ENCODE measurements around the gene SETBP1.

Gene SETBP1

GRCh38 chr18:44848644-44849335 is 168.1 kb downstream of the SETBP1 start:
- Histone ChIP-seq H3K27ac (ENCODE audit: extremely low read depth, low read depth, low read length) (no peak overlapping the region), H3K4me1 (ENCODE audit: control insufficient read depth, insufficient read depth, low read length) (no peaks in the 10 kb centered on the region), H3K4me3 (ENCODE audit: low read depth, low read length) (no peak overlapping the region), H3K36me3 (ENCODE audit: control insufficient read depth in 2 of 2, insufficient read depth in 1 of 2, low read length in 2 of 2) (no peaks in the 10 kb centered on the region), H3K9me3 (ENCODE audit: control insufficient read depth, insufficient read depth, low read depth, low read length) (no peaks in the 10 kb centered on the region; the same call in 1 of the 2 replicates)
- ChIA-PET CTCF (interaction anchor here (0.9 kb wide), 1 partner anchor 8 kb away, joined by 4 read pairs; no protein-coding TSS in a partner anchor), POLR2A (no interaction called here)
- TF ChIP-seq PRDM4 (tag by site-specific recombination; IDR thresholded peaks at IDR 0.05) (no peak), ZBTB17 (tag by site-specific recombination; IDR thresholded peaks at IDR 0.05) (no peak), ZBTB11 (tag by site-specific recombination; conservative IDR thresholded peaks at IDR 0.05; ENCODE audit: low read depth) (no peak), ZNF501 (tag by site-specific recombination; IDR thresholded peaks at IDR 0.05) (no peak)

GRCh38 chr18:44849361-44849760 is 168.7 kb downstream of the SETBP1 start:
- CTCF ChIA-PET, result no interaction called here
- H3K9me3 ChIP-seq (ENCODE audit: control insufficient read depth, insufficient read depth, low read depth, low read length), result no peaks in the 10 kb centered on the region; the same call in 1 of the 2 replicates
- no peaks in the 10 kb centered on the region for H3K36me3 ChIP-seq (ENCODE audit: control insufficient read depth in 2 of 2, insufficient read depth in 1 of 2, low read length in 2 of 2)
- TF ChIP-seq ZNF426 (tag by site-specific recombination; IDR thresholded peaks at IDR 0.05) (no peak), ZNF24 (tag by site-specific recombination; IDR thresholded peaks at IDR 0.05) (no peak), SP7 (tag by site-specific recombination; IDR thresholded peaks at IDR 0.05) (no peak), SCRT2 (tag by site-specific recombination; IDR thresholded peaks at IDR 0.05) (no peak), ZNF785 (tag by site-specific recombination; IDR thresholded peaks at IDR 0.05) (no peak), ZSCAN16 (tag by site-specific recombination; IDR thresholded peaks at IDR 0.05) (no peak), ZBTB49 (tag by site-specific recombination; IDR thresholded peaks at IDR 0.05; ENCODE audit: low read depth) (no peak), ZXDB (tag by site-specific recombination; IDR thresholded peaks at IDR 0.05) (no peak), AEBP2 (tag by site-specific recombination; IDR thresholded peaks at IDR 0.05; ENCODE audit: borderline replicate concordance) (no peak), KLF17 (tag by site-specific recombination; IDR thresholded peaks at IDR 0.05) (no peak), ZBTB21 (tag by site-specific recombination; IDR thresholded peaks at IDR 0.05) (no peak), ZNF175 (tag by site-specific recombination; IDR thresholded peaks at IDR 0.05) (no peak), GLI4 (tag by site-specific recombination; IDR thresholded peaks at IDR 0.05) (no peak), ZNF280D (tag by site-specific recombination; IDR thresholded peaks at IDR 0.05) (no peak)
- H3K4me3 ChIP-seq (ENCODE audit: low read depth, low read length), result no peak overlapping the region
- H3K4me1 ChIP-seq (ENCODE audit: control insufficient read depth, insufficient read depth, low read length), result no peaks in the 10 kb centered on the region
- POLR2A ChIA-PET, result no interaction called here
- H3K27ac ChIP-seq (ENCODE audit: extremely low read depth, low read depth, low read length), result no peak overlapping the region
